ENCODE data around the gene SMIM5.

GRCh38 chr17:75617675-75618074 is 15.6 kb upstream of the SMIM5 start:
- TF ChIP-seq CTCF (IDR thresholded peaks at IDR 0.05; ENCODE audit: extremely low read depth in 1 of 2, insufficient read depth in 1 of 2, low read depth in 1 of 2, low read length in 2 of 2) = no peak
- no peak for TF ChIP-seq POLR2A (IDR thresholded peaks at IDR 0.05; ENCODE audit: low read depth, low read length)
- no peak for TF ChIP-seq EZH2 (IDR thresholded peaks at IDR 0.05; ENCODE audit: borderline replicate concordance, low read depth, low read length, severe bottlenecking)
